ENCODE measurements around the gene TRAPPC2L. TPM values are rescaled to one million over a fixed set of nuclear protein-coding genes. Genes with fewer than 3 reads are reported as not detected.

The TRAPPC2L gene
- total RNA-seq, 1 experiment from 2014 or later: 125 TPM

DNA sequence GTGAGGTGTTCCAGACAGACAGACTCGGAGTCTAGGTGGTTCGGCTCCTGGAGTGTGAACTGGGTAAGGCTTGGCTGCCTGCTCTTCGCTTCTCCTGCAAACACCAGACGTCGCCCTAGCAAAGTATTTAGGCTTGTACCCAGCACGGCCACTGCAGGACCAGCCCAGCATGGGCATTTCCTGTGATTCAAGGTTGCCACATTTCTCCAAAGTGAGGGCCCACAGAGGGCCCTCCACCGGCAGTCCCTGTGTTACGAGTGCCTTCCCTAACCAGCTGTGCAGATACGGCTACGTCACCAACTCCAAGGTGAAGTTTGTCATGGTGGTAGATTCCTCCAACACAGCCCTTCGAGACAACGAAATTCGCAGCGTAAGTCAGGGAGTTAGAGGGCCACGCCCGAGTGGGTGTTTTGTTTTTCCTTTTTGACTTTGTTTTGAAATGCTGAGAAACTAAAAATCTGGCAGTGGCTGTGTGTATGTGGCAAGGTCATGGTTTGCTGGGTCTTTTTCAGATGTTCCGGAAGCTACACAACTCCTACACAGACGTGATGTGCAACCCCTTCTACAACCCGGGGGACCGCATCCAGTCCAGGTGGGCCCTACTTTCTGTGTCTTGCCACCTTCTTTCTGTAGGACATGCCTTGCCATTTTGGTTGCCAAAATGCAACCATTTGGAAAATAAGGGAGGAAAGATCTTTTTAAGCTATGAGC lies 2.6 kb downstream of the TRAPPC2L start:
- DNase-seq (ENCODE audit: low spot score): no peak

DNA sequence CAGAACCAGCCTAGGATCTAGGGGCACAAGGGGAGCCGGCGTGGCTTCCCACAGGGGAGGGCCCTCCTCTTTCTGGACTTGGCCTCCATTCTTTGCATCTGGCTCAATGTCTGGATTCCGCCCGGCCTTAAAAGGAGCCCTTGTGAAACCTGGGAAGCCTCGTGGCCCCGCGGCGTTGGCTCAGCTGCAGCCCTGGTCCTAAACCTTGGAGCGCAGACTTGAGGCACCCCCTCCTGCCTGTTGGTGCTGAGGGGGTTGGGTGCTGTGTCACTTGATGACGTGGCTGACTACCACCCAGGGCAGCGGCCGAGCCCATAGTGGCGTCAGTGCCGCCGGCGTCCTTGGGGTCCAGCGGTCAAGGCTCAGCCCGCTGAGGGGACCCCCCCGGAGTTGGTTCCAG lies 4.4 kb downstream of the TRAPPC2L start:
- no peak for DNase-seq (ENCODE audit: low spot score)

DNA sequence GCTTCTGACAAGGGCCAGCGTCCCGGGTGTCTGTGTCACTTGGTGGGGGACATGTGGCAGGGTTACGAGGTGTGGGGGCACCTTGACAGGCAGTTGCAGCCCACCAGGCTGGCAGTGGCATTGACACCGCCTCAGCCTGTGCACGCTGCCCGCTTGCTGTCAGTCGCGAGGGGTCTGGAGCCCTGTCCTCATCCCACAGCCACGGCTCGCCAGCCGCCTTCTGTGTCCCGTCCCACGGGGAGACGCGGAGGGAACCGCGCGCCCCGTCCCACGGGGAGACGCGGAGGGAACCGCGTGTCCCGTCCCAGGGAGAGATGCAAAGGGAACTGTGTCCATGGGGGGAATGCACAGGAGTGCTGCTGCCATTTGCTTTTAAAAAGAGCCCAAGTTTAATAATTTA lies 6.0 kb downstream of the TRAPPC2L start:
- DNase-seq (ENCODE audit: low spot score): no peak

DNA sequence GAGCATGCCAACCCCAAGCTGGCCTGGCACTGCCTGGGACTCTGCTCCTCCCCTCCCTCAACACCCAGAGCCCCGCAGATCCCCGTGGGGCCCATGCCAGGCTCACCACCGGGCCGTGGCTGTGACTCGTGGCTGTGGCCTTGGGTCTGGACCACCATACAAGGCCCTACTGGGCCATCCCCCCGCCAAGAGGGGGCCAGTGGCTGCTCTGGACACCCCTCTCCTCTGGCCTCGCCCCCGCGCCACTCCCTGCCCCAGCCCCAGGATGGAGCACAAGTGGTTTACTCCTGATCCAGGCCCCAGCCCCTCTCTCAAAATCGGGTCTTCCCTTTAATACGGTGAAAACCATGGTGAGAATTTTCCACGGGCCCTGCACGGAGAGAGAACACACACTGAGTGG lies 6.5 kb downstream of the TRAPPC2L start:
- no peak for DNase-seq (ENCODE audit: low spot score)

DNA sequence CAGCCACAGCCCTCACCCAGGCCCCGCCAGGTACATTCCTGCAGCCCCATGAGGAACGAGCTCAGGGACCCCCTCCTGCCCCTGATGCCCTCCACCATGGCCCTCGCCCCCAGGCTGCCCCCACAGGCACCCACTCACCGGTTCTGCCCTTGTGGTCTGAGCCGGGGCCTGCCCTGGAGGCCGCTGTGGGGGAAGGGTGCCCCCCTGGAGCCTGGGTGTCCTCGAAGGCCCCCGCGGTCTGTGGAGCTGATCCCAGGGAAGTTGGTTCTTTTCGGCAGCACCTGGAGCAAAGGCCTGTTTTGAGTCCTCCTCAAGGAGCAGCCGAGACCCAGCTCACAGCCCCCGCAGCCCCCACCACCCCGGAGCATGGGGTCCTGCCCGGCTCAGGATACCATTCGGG lies 7.2 kb downstream of the TRAPPC2L start:
- DNase-seq (ENCODE audit: low spot score): no peak

DNA sequence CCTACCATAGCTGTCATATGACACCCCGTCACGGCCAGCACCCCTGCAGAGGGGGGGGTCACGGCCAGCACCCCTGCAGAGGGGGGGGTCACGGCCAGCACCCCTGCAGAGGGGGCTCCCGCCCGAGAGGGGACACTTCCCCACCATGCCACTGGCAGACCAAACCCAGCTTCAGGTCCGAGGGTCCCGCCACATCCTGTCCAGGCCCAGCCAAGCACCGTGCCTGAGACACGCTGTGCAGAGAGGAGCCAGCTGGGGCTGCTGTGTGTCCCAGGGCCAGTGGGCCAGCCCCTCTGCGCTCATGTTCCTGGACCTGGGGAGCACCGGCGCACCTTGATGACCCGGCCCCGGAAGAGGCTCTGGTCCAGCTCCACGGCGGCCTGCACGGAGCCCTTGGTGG lies 7.6 kb downstream of the TRAPPC2L start:
- no peak for DNase-seq (ENCODE audit: low spot score)

DNA sequence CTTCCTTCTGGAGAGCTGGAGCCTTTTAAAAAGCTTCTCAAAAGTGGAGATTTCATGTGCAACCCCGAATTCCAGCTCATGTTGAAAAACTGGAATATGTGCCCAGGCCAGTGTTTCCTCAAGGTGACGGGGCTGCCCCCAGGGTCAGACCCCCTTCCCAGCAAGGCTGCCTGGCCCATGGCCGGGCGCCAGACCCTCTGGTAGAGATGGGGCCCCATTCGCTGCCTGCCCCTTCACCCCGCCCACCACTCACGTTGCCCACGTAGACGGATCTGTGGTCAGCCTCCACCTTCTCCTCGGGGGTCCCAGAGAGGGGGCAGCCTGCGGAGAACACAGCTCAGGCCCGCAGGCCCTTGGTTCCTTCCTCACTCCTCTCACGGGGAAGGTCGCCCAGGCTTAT lies 8.4 kb downstream of the TRAPPC2L start:
- DNase-seq (ENCODE audit: low spot score): no peak

DNA sequence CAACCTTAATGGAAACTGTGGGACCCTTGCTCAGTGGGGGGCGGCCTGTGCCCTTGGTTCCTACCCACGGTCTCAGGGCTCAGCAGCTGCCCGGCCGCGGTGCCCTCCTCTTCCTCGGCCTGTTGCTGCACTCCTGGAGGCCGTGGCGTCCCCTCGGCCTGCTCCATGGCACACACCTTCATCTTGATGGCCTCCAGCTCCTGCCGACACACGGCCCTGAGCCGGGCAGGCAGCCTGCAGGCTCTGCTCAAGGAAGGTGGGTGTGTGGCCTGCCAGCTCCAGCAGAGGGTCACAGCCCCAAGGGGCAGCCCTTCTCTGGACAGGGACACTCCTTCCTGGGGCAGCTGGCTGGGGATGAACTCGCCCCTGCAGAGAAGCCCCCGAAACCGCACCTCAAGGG lies 8.8 kb downstream of the TRAPPC2L start:
- no peak for DNase-seq (ENCODE audit: low spot score)

DNA sequence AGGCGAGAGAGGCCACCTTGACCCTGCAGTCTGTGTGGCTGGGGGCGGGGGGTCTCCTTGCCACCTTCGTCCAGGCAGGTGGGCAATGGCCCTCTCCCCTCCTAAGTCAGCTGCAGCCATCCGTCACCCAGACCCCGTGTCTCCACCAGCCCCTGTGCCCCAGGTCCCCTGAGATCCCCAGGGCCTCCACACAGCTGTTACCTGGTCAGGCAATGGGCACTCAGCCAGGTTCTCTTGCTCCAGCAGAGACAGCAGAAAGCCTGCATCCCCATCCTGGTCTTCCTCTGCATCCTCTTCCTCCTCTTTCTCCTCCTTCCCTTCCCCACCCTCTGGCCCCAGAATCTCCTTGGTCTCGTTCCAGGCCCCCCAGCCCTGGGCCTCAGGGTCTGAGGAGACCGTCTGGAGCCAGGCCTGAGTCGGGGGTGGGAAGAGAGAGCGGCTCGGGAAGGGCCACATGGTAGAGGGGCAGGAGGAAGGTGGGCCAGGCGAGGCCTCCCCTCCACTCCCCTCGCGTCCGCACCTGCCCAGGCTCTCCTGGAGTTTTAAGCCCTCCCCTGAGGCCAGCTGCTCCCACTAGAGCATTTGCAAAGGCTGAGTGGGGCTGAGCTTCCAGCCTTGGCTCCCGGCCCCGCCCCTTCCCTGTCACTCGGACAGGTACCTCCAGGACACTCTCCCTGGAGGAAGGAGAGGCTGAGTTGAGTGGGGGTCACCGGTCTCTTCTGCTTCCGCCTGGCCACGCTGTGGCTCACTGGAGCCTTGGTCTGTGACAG lies 9.4 kb downstream of the TRAPPC2L start, which contains the start of gene PABPN1L:
TSS of gene PABPN1L (minus strand) at position 510 of the 770 bp plus-strand sequence. CDS start at position 456, 54 bp downstream.
- no peak for DNase-seq (ENCODE audit: low spot score)

DNA sequence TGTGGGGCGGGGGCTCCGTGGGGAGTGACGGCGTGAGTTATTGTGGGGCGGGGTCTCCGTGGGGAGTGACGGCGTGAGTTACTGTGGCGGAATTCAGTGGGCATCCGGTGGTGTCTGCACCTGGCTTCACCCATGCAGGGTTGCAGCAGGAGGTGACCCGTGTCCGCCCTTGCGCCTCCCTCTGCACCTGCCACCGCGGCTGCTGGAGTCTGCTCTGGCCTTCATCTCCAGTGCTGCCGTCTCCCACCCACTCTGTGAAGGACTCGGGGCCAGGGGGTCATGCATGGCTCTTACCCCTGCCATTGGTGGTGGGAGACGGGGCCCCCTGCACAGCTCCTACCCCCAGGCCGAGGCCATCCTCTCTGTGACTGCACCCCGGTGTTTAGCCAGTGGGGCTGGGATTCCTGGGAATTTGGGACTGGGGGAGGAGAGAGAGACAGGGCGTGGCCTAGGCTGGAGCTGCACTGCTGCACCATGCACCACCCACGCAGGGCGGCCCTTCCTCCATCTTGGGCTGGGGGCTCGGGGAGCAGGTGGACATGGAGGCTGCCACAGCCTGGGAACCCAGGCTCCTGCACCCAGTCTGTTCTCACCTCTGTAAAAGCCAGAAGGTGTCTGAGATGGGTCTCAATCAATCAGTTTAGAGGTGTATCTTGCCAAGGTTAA lies 10.8 kb downstream of the TRAPPC2L start:
- no peak for DNase-seq (ENCODE audit: low spot score)

DNA sequence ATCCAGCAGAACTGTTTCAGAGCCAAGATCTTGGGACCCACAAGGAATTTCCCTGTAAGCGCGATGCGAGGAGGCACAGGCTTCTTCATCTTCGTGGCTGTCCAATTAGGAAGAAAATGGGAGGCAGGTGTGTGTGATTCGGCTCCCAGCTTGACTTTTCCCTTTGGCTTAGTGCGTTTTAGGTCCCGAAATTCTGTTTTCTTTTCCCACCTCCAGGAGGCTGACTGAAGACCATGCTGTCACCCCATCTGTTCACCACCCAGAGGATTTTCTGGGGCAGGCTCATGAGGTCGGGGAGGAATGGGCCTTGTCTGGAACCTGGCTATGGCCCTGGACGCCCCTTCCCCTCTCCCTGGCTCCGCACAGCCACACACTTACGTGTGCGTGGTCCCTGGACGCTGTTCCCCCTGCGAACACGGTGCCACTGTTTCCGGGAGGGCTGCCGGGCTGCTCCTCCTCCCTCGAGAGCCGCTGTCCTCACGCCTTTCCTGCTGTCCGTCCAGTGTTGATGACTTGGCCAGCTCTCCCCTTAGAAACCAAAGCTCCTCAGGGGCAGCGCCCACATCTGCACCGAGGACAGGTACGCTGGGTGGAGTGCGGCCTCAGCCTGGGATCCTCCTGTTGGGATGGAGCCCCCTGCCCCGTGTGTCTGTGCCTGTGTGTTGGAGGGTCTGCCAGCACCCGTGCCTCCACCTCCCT lies 12.2 kb downstream of the TRAPPC2L start:
- no peak for DNase-seq (ENCODE audit: low spot score)

DNA sequence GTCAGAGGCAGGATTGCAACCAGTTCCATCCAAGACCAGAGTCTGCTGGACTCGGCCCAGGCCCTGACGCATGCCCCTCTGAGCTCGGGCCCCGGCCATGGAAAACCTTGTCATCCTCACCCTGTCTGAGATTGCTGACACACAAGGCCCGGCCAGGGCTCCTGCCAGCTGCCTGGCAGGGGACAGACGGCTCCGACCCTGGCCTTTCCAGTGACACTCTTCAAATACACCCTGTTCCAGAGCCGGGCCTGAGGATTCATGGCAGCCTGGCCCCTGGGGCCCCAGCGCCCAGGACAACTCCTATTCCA lies 12.7 kb downstream of the TRAPPC2L start:
- no peak for DNase-seq (ENCODE audit: low spot score)

DNA sequence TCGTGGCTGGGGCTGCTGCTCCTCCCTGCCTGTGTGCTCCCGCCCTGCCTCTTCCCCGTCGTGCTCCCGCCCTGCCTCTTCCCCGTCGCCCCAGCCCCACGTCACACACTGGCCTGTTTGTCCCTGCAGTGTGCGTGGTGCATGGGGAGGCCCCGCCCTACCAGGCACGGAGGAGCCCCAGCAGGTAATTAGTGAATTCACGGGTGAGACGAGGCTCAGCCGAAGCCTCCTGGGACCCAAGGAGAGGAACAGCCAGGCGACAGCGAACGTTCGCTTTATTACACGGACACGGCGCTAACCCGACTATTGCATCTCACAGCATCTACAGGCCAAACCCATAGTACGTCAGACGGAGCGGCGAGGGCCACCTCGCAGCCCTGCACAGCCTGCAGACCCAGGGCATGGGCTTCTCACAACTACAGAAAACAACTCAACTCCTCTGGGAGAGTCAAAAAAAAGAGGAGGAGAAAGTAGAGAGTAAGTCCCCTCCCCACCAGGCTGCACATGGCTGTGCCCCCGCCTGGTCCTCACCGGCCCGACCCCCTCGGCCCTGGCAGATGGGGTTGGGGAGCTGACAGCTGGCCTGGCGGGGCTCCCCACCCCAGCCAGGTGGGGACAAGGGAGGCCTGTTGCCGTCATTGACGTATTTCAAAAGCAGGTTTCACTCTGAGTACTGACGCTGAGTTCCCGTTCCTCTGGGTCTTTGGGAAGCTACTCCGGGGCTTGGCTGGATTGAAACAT lies 13.9 kb downstream of the TRAPPC2L start:
- no peak for DNase-seq (ENCODE audit: low spot score)

DNA sequence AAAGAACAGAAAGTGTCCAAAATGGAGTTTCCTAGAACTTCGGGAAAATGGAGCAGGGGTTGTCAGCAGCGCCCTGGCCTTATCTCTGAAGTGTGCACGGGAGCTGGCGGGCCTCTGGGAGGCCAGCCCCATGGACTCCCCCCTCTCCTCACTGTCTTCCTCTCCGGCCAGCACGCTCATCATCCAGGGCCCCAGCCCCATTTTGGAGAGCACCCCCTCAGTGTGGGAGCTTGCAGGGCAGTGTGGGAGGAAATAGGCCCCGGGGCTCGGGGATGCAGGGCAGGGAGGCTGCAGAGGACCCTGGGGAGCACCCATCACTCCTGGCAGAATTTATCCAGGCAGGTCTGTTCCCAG lies 14.4 kb downstream of the TRAPPC2L start:
- DNase-seq (ENCODE audit: low spot score): no peak

DNA sequence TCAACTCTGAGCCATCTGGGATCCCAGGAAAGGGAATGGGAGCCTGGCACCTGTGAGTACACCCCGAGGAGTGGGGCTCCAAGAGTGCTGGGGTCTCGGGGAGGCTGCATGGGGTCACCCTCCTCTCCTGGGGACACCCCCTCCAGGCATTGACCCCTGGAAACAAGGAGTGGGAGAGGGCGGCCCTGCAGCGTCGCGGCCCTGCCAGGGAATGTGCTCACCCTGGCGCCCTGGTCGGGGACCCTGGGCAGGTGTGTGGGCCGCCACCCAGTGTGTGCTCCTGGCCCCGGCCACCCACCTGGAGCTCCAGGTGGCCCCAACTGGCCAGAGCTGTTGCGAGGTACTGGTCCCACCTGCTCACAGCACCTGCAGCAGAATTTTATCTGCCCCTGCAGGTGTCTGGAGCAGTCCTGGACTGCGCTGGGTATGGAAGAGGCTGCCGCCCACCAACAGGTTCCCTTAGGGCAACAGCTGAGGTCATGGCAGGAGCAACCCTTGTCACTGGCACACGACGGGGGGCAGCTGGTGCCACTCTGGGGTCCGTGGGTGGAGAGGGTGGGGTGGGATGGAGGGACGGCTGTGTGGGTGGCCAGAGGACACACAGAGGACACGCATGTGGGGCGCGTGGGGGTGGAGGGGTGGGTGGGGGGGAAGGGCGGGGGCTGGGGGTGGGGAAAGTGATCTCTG lies 14.9 kb downstream of the TRAPPC2L start:
- DNase-seq (ENCODE audit: low spot score): no peak

DNA sequence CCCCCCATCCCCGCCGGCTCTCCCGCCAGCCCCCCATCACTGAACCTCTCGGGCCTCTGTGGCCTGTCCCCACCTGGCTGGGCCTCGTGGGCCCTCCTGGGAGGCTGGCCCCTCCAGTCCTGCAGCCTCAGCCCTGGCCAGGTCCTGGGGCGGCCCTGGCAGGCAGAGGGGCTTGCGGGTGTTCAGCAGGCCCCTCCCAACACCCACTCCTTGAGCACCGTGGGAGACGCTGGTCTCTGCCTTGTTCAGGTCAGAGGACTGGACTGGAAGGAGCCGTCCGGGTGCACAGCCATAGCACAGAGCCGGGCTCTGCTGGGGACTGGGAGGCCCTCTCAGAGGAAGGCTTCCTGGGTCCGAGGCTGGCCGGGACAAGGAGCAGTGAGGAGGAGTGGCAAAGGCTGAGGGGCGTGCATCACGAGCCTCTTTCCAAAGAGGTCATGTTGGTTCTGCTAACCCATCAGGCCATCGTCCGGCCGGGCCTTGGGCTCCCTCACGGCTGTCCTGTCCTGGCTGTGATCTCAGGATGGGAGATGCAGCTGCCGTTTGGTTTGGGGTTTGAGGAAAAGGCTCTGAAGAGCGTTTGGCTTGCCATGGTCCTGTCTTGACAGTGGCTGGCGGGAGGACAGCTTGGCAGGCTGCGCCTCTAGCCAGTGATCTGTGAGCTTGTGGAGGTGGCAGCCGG lies 15.9 kb downstream of the TRAPPC2L start:
- no peak for DNase-seq (ENCODE audit: low spot score)

DNA sequence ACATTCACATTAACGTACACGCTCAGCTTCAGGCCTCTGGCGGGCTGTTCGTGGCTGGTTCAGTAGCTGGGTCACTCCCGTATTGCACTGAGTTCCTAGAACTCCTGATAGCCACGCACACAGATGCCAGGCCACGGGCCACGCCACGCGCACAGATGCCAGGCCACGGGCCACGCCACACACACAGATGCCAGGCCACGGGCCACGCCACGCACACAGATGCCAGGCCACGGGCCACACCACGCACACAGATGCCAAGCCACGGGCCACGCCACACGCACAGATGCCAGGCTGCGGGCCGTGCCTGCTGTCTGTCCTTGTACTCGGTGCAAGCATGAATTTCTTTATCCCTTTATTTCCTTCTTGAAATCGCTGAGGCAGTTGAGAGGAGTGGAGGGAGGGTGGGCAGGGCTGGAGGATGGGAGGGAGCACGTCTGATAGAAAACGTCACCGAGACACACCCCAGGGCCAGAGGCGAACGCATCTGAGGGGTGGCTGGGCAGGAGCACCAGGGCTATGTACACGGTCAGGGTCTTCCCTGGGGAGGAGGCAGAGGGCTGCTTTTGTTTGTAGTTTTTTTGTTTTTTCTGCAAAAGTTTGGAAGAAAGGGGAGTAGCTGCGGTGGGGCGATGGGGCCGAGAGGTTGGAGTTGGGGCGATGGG lies 18.1 kb downstream of the TRAPPC2L start:
- DNase-seq (ENCODE audit: low spot score): no peak

DNA sequence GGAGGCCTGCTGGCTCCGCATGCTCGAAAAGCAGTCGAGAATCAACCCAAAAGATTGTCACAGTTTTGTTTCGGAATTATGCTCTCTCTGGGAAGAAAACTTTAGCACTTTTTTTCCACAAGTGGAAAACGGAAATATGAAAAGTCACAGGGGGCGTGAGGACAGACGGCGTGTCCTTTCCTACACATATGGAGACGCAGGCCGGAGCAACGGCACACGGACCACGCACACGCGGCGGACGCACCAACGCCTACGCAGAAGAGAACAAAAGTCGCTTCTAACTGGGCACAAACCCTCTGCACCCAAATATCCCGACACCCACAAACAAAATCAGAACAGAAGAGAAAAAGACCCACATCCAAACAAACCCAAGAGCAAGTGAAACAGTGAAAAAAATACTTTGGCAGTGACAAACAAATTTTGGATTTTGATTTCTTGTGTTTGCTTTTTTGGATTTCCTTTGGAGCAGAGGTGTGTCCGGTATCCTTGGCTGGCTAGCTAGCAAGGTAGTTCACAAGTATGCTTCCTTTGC lies 18.8 kb downstream of the TRAPPC2L start:
- no peak for DNase-seq (ENCODE audit: low spot score)

DNA sequence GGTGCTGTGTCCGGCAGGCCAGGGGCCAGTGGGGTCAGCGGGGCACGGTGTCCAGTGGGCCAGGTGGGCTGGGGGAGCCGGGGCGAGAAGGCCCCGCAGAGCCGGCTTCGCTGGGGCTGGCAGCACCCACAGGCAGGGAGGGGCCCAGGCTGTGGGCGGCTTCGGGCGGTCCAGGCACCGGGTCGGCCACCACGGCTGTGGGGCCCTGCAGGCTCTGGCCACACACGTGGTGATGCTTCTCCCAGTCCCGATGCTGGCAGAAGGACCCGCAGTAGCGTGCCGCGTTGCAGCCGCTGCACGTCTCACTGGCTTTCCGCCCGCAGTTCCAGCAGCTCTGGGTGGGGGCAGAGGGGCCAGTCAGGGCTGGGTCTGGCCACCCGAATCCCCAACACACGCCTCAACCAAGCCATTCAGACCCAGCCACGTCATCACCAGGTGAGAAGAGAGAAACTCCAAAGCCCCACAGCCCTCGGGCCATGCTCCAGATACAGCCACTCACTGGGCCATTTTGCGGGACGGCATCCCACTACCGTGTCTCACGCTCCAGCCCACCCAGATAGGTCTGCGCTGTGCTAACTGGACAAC lies 20.1 kb downstream of the TRAPPC2L start:
- DNase-seq (ENCODE audit: low spot score): no peak

All from HT-29 (cell line).